NCI-H526 (cell line): ENCODE results near the gene OLFML2B.
"Not testable (repeated sequence)": the region's sequence is repeated elsewhere in the genome, so short reads cannot be mapped to it uniquely, and the experiment has no call there.

Source experiments
- DNase-seq, 2 experiments: peaks; one replicate each; lab custom pipeline; 2025; lab: John Stamatoyannopoulos, UW

Gene OLFML2B

GRCh38 chr1:162023547-162024501 is at the start of gene OLFML2B:
TSS of gene OLFML2B (minus strand) at chr1:162023869. CDS start at chr1:162023430, 439 bp downstream.
- DNase-seq, result peak; percentile 69 to 95

GRCh38 chr1:162072740-162073139 is 49.1 kb upstream of the OLFML2B start:
- DNase-seq, result peak; percentile 52 to 62

- DNase-seq, result peak in 1 of 2 experiments; percentile 55
These were observed 47.2 kb upstream of the OLFML2B start for GRCh38 chr1:162070825-162071224.

- peak; percentile 64 to 85 for DNase-seq
These were observed 46.6 kb upstream of the OLFML2B start for GRCh38 chr1:162070094-162070748.

GRCh38 chr1:162069334-162070093 is 45.8 kb upstream of the OLFML2B start, which contains the start of gene NOS1AP:
TSS of gene NOS1AP (plus strand) at chr1:162069691. CDS start at chr1:162070178, 487 bp downstream.
- peak; percentile 61 to 98 for DNase-seq

GRCh38 chr1:162068301-162068700 is 44.6 kb upstream of the OLFML2B start:
- DNase-seq, result no peak

- DNase-seq, result peak; percentile 66 to 77
These were observed 43.8 kb upstream of the OLFML2B start for GRCh38 chr1:162067466-162067865.

GRCh38 chr1:162066836-162067235 is 43.2 kb upstream of the OLFML2B start:
- not testable (repeated sequence) for DNase-seq

GRCh38 chr1:162065016-162065415 is 41.3 kb upstream of the OLFML2B start:
- DNase-seq, result no peak

- DNase-seq, result peak in 1 of 2 experiments; percentile 39
These were observed 38.9 kb upstream of the OLFML2B start for GRCh38 chr1:162062542-162063015.

GRCh38 chr1:162060314-162060713 is 36.6 kb upstream of the OLFML2B start:
- no peak for DNase-seq

- no peak for DNase-seq
These were observed 36.1 kb upstream of the OLFML2B start for GRCh38 chr1:162059721-162060120.

- DNase-seq, result no peak
These were observed 32.9 kb upstream of the OLFML2B start for GRCh38 chr1:162056579-162056978.

GRCh38 chr1:162056043-162056442 is 32.4 kb upstream of the OLFML2B start:
- DNase-seq, result peak; percentile 73 to 93

- no peak for DNase-seq
These were observed 31.4 kb upstream of the OLFML2B start for GRCh38 chr1:162055062-162055461.

GRCh38 chr1:162053949-162054348 is 30.3 kb upstream of the OLFML2B start:
- DNase-seq, result not testable (repeated sequence)

- DNase-seq, result no peak
These were observed 23.3 kb upstream of the OLFML2B start for GRCh38 chr1:162046921-162047320.

GRCh38 chr1:162042361-162042760 is 18.7 kb upstream of the OLFML2B start:
- DNase-seq, result no peak

- peak; percentile 28 to 65 for DNase-seq
These were observed 17.0 kb upstream of the OLFML2B start for GRCh38 chr1:162040657-162041056.

- no peak for DNase-seq
These were observed 16.3 kb upstream of the OLFML2B start for GRCh38 chr1:162040001-162040400.

GRCh38 chr1:162038624-162039023 is 15.0 kb upstream of the OLFML2B start:
- DNase-seq, result no peak

GRCh38 chr1:162036163-162036562 is 12.5 kb upstream of the OLFML2B start:
- DNase-seq, result peak in 1 of 2 experiments; percentile 44
